Urinary bladder (tissue), 4 donors: Measurements from ENCODE around the gene NHP2. TPM values are rescaled to one million over a fixed set of nuclear protein-coding genes. Genes with fewer than 3 reads are reported as not detected.

ENCODE experiments used
- DNase-seq: peaks from one replicate; pipeline ENCODE4 v3.0.0-alpha.2; 2015; ENCODE audit errors: extremely low spot score
- H3K27ac ChIP-seq: one replicate; pipeline ENCODE4 v1.5.1; 2013; ENCODE audit warnings: low read depth, mild to moderate bottlenecking, moderate library complexity
- H3K36me3 ChIP-seq: one replicate; pipeline ENCODE4 v1.6.1; 2013; ENCODE audit warnings: mild to moderate bottlenecking, moderate library complexity; ENCODE audit not compliant: insufficient read depth
- H3K4me1 ChIP-seq: one replicate; pipeline ENCODE4 v1.6.1; 2013; ENCODE audit warnings: mild to moderate bottlenecking, moderate library complexity; ENCODE audit not compliant: insufficient read depth
- H3K4me3 ChIP-seq: one replicate; pipeline ENCODE4 v1.5.1; 2013; ENCODE audit warnings: low read depth, low read length
- WGBS: extraction: QIAGEN DNeasy Blood & Tissue Kit; methylation state at CpG from one replicate; pipeline ENCODE4 v1.1.7; 2013; 5-methylcytosine and 5-hydroxymethylcytosine counted together
- polyA plus RNA-seq: library from polyadenylated mRNA; stranded (reverse); fragments of 200-250 nt; gene quantifications from one replicate; pipeline ENCODE4 v1.2.3, GENCODE V29; 2013
- total RNA-seq: library from RNA; depleted of rRNA; stranded (reverse); fragments of >200 nt; gene quantifications from one replicate; pipeline ENCODE4 v1.2.3, GENCODE V29; 2014
- donor health status: healthy with polysubstance abuse.
- donor health status: healthy.

Gene NHP2
- total and polyA plus RNA-seq, 2 donors: 44.0 to 203 TPM

DNA sequence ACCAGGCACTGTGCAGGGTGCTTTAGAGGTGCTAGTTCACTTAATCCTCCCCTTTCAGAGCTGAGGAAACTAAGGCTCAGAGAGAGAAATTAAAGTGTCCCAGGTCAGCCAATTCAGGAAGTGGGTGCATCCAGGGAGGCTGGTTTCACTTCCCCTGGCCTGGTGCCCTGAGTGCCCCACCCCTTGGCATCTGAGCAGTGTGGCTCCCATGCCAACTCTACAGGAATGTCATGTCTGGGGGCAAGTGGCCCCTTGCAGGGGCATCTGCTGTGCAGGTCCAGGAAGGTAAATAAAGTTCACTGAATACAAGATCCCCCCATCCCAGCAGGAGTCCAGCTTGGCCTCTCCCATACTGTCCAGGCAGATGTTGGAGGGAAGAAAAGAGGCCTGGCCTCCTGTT, 44.7 kb downstream of the NHP2 start:
- Histone ChIP-seq H3K27ac (no peak overlapping the region), H3K4me1 (no peaks in the 10 kb centered on the region), H3K36me3 (no peaks in the 10 kb centered on the region), H3K4me3 (no peak overlapping the region)
- DNase-seq: no peak

DNA sequence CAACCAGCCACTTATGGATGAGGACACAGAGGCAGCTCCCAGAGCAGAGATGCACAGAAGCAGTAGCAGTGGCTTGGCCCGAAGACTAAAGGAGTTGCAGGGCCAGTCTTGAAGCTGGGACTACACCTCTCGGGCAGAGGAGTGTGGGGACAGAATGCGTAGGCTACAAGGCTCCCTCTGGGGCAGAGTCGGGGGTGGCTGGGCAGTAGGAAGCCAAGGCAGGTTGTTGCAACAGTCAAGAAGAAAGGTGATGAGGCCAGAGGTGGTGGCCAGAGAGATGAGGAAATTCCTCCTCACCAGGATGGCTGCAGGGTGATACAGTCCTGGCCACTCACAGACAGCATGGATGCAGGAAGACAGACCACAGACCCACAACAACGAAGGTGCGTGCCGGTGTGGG, 45.2 kb downstream of the NHP2 start:
- no peak overlapping the region for H3K4me3 ChIP-seq
- H3K4me1 ChIP-seq: no peaks in the 10 kb centered on the region
- no peak for DNase-seq
- WGBS: 73% methylated on average over 7 of the region's 7 CpGs
- no peaks in the 10 kb centered on the region for H3K36me3 ChIP-seq
- H3K27ac ChIP-seq: no peak overlapping the region

DNA sequence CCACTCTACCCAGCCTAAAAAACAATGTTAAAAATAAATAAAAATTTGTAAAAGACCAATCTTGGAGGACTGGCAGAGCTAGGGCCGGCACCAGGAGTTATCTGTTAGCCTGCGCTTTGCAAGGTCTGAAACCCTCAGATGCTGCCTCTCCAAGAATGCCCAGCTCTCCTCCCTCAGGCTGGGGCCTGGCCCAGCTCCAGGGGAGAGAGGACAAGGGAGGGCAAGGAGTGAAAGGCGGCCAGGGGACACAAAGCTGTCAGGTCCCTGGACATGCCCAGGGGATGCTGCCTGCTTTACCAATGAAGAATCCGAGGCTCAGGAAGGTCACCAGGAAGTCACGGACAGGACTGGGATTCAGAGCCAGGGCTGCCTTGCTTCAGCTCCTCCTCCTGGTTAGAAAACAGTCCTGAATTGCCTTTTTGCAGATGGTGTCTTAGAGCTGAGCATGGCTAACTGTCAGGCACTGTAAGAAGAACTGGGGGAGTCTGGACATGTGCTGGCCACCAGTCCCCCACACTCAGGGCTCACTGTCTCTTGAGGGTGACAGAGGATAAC, 45.9 kb downstream of the NHP2 start:
- no peak for DNase-seq
- Histone ChIP-seq H3K36me3 (no peaks in the 10 kb centered on the region), H3K4me3 (no peak overlapping the region), H3K4me1 (no peaks in the 10 kb centered on the region), H3K27ac (no peak overlapping the region)
- WGBS: 42% methylated on average over 5 of the region's 5 CpGs

DNA sequence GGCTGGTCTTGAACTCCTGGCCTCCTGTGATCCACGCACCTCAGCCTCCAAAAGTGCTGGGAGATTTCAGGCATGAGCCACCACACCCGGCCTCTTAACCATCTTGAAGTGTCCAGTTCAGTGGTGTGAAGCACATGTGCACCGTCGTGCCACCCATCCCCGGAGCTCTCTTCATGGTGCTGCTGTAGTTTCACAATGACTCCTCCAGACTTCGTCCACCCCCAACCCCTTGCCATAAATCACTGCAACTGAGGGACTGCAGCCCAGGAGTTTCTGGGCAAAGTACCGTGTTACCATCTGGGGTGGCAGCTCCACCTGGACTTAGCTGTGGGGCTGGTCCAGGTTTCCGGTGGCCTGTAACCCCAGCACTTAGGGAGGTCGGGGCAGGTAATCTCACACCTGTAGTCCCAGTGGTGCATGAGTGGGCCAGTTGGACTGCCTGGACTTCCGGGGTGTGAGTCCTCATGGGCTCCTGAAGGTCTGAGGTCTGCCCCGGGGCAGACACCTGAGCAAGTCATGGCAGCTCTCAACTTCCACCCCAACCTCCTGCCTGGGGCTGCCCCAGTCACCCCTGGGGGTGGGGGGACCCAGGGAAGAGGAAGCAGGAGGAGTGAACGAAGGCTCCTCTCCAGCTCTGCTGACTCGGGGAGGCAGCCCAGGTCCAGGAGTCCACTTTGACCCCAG, 47.0 kb downstream of the NHP2 start:
- no peak for DNase-seq
- Histone ChIP-seq H3K4me3 (no peak overlapping the region), H3K27ac (no peak overlapping the region), H3K36me3 (no peaks in the 10 kb centered on the region), H3K4me1 (no peaks in the 10 kb centered on the region)
- WGBS: 72% methylated on average over 13 of the region's 13 CpGs

DNA sequence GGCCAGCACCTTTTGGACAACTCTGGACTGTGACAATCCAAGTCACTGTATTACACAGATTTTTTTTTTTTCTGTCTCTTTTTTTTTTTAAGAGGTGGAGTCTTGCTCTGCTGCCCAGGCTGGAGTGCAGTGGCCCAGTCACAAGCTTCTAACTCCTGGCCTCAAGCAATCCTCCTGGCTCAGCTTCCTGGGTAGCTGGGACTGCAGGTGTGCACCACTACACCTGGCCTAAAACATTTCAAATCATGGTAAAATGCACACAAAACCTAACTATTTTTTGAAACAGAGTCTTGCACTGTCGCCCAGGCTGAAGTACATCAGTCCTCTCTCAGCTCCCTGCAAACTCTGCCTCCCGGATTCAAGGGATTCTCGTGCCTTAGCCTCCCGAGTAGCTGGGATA, 47.6 kb downstream of the NHP2 start:
- DNase-seq: no peak
- 68% methylated on average over 4 of the region's 4 CpGs for WGBS

DNA sequence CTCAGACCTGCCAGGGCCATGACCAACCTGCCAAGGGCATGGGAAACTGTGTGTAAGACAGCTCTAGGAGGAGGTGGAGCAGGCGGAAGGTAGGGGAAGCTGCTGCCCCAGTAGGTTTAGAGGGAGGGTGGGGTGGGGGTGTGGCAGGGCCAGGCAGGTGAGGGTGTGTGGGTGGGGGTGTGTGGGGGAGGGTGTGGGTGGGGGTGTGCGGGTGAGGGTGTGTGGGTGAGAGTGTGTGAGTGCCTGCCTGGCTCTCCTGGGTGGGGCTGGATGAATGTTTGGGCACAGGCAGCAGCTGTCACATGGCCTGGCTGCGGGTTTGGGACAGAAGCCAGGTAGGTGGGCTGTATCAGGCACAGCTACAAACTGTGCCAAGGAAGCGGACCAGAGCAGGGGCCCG, 49.2 kb downstream of the NHP2 start:
- H3K27ac ChIP-seq: no peak overlapping the region
- H3K4me1 ChIP-seq: no peaks in the 10 kb centered on the region
- no peak for DNase-seq
- WGBS: 52% methylated on average over 5 of the region's 5 CpGs
- no peak overlapping the region for H3K4me3 ChIP-seq
- no peaks in the 10 kb centered on the region for H3K36me3 ChIP-seq

More for the DNA sequence above, 47.6 kb downstream of the NHP2 start:
- Histone ChIP-seq H3K4me1 (no peaks in the 10 kb centered on the region), H3K27ac (no peak overlapping the region), H3K4me3 (no peak overlapping the region), H3K36me3 (no peaks in the 10 kb centered on the region)

DNA sequence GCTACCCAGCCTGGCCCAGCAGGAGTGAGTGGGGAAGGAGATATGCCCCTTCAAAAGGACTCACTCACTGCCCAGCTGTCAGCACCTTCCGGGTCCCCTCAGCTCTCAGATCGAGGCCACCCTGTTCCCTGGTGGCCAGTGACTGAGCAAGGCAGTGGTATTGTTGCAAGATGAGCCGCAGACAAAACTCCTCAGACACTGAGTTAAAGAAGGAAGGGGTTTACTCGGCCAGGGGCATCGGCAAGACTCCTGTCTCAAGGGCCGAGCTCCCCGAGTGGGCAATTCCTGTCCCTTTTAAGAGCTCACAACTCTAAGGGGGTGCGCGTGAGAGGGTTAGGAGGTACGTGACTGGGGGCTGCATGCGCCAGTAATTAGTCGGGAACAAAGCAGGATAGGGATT, 50.1 kb downstream of the NHP2 start:
- no peak overlapping the region for H3K4me3 ChIP-seq

More for the DNA sequence above, 50.1 kb downstream of the NHP2 start:
- no peak for DNase-seq
- 79% methylated on average over 12 of the region's 12 CpGs for WGBS
- Histone ChIP-seq H3K36me3 (no peaks in the 10 kb centered on the region), H3K4me1 (no peaks in the 10 kb centered on the region), H3K27ac (no peak overlapping the region)

Other genes starting within 250 kb of the NHP2 start
- gene PROP1, start 157.6 kb downstream of the NHP2 start, total RNA-seq: not detected
- not detected for gene PROP1, start 157.6 kb downstream of the NHP2 start, polyA plus RNA-seq
- 4.2 TPM for gene N4BP3, start 40.4 kb downstream of the NHP2 start, total RNA-seq
- gene N4BP3, start 40.4 kb downstream of the NHP2 start, polyA plus RNA-seq: 2.4 TPM
- gene RMND5B, start 22.9 kb downstream of the NHP2 start, total RNA-seq: 18.1 TPM
- gene RMND5B, start 22.9 kb downstream of the NHP2 start, polyA plus RNA-seq: 48.3 TPM
- 0.16 TPM for gene GMCL2, start 33.5 kb upstream of the NHP2 start, total RNA-seq
- not detected for gene GMCL2, start 33.5 kb upstream of the NHP2 start, polyA plus RNA-seq
- 46.3 TPM for gene HNRNPAB, start 50.6 kb upstream of the NHP2 start, total RNA-seq
- gene HNRNPAB, start 50.6 kb upstream of the NHP2 start, polyA plus RNA-seq: 109 TPM
- gene PHYKPL, start 78.9 kb upstream of the NHP2 start, total RNA-seq: 49.1 TPM
- gene PHYKPL, start 78.9 kb upstream of the NHP2 start, polyA plus RNA-seq: 40.3 TPM